Stimulated activated CD8-positive, alpha-beta memory T cell treated with anti-CD3 and anti-CD28 coated beads, Interleukin-15, amount 100 ng/mL, for 48 hours (primary cell): Measurements from ENCODE around the gene DIRAS3.
"Not testable (repeated sequence)": the region's sequence is repeated elsewhere in the genome, so short reads cannot be mapped to it uniquely, and the experiment has no call there.

Experiments
- DNase-seq, 2 donors: peaks; one replicate each; pipeline ENCODE4 v3.0.0-alpha.2; 2020; ENCODE audit warnings: low read depth in 2 of 2

Gene DIRAS3

DNA sequence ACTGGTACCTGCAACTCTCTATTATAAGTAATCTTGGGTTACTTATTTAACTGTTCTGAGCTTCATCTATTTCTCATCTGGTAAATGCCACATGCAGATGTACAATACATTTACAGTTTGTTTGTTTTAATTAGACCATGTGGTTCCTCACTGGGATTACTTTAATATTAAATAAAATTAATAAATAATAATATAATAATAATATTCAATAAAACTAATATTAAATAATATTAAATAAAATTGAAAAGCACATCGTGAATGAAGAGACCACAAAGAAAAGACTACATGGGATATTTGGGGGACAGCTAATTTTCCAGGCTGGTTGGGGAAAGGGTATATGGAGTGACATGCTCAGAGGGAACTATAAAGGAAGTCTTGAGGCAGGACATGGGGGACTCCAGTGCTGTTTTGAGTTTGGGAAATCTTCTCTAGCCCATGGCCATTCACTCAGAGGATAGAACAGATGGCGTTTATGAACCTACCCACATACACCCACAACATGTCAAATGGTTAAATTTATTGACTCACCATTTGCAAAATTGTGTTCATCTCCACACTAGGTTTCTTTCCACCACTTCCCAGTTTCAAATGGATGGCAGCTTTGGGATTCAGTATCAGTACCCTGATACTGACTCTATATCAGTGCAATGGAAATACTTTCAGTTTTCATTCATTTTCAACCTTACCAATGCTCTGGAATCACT, 25.6 kb downstream of the DIRAS3 start:
- DNase-seq = no peak

DNA sequence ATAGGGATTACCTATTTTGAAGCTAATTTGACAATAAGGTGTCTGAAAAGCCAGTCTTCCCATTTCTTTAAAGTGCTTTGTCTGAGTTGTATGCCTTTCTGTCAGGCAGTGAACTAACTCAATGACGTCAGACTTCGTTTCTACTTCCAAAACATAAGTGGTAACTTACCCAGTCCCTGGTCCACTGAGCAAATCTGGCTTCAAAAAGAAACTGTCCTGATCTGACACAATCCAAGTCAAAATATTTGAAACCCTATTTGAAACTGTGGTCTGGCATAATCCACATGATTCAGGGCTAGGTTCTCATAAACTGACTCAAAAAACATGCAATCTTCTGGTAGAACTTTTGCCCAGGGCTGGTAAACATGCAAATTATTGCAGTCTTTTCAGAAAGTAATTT, 34.0 kb downstream of the DIRAS3 start:
- no peak for DNase-seq

DNA sequence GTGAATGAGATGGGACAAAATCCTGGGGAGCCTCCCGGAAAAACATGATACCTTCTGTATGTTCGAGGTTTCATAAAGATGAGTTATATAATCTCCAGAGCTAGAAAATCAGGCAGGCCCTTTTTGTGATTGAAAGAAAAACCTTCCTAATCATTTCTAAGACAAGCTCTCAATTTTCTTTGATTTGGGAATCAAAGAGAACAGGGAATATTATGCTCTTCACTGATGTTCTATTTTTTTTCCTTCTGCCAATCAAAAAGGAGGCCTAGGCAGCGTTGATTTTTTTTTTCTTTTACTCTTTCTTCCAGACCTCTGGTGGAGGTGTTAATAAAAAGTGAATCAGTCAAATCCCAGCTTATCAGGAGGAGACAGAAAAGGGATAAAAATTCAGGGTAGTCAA, 34.5 kb downstream of the DIRAS3 start:
- no peak for DNase-seq

DNA sequence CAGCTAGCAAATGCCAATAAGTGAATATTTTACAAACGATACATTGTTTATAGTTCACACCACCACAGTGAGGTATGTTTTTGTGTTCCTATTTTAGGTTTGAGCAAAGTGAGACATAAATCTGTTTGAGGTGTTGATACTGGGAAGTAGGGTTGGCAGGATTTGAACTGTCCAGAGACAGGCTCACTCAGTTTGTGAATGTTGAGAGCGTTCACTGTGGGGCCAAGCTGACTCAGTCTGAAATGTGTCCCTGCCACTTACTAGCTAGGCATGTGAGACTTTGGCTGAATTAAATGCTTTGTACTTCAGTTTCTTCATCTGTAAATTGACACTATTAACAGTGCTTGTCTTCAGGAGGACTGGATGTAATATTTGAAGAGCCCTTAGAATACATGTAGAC, 35.1 kb downstream of the DIRAS3 start:
- DNase-seq = no peak

DNA sequence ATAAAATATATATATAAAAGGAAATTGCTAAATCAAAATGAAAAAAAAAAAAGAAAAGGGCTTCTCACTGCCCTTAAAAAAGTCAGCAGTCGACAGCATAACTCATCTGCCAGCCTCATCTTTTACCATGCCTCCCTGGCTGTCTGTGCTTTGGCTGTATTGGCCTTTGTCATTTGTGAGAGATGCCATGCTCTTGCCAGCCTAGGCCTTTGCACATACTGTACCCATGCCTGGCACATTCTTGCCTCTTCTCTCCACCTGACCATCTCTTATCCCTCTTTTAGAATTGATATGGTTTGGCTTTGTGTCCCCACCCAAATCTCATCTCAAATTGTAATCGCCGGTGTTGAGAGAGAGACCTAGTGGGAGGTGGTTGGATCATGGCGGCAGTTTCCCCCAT, 37.1 kb downstream of the DIRAS3 start:
- no peak for DNase-seq

DNA sequence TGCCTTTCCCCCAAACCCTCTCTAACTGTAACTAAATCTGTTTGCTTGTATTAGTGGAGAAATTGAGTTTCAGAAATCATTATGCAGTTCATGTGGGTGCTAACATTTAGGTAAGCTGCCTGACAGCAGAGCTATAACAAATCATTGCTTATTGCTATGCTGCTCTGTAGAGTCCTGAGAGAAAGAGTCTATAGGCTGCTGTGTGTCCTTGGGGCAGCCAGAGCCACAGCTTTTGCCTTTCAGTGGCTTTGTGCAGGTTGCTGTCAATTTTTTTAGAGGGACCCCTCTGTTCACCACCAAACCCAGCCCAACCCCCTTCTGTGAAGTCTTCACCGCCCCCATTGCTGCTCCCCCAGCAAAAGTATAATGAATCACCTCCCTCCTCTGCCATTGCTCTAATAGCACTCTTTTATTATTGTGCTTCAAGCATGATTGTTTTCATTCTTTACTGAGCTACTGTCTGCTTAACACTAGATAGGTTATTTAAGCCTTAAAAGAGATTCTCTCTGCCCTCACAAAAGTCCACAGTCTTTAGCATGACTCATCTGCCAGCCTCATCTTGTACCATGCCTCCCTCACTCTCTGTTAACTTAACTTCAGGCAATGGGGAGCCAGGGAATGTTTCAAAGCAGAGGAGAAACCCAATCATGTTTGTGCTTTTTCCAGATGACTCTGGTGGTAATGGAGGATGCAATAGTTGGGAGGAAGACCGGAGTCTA, 38.6 kb downstream of the DIRAS3 start:
- DNase-seq = no peak

DNA sequence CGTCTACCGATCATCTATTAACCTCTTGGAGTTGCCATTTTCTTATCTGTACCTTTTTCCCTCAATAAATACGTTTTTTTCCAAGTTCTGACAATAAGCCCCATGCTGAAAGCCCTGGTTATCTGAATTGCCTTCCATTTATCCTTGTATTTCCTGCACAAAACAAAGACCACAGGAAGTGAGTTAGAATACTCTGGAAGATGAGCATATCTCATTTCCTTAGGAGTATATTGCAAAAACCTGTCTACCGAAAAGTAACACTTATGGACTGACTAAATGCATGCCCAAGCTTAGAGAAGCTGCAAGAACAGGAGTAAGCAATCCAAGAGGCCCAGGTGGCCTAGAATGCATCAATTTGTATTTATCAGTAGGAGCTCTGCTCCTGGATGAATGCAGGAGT, 39.9 kb downstream of the DIRAS3 start:
- DNase-seq = no peak

DNA sequence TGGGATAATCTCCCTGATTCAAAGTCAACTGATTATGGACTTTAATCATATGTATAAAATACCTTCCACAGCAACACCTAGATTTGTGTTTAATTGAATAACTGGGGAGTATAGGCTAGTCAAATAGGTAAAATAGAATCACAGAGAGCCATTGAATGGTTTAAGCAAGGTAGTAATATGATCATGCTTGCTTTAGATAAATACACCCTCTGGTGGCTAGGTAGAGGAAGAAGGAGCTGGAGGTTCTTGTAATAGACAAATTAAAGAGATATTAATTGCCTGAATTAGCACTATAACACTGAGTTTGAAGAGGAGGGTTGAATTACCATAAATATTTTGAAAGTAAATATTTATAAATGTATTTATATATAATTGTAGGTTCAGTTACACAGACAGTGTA, 40.3 kb downstream of the DIRAS3 start:
- no peak for DNase-seq

DNA sequence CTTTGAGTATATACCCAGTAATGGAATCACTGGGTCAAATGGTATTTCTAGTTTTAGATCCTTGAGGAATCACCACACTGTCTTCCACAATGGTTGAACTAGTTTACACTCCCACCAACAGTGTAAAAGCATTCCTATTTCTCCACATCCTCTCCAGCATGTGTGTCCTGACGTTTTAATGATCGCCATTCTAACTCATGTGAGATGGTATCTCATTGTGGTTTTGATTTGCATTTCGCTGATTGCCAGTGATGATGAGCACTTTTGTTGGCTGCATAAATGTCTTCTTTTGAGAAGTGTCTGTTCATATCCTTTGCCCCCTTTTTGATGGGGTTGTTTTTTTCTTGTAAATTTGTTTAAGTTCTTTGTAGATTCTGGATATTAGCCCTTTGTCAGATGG, 46.8 kb downstream of the DIRAS3 start:
- DNase-seq = not testable (repeated sequence)

DNA sequence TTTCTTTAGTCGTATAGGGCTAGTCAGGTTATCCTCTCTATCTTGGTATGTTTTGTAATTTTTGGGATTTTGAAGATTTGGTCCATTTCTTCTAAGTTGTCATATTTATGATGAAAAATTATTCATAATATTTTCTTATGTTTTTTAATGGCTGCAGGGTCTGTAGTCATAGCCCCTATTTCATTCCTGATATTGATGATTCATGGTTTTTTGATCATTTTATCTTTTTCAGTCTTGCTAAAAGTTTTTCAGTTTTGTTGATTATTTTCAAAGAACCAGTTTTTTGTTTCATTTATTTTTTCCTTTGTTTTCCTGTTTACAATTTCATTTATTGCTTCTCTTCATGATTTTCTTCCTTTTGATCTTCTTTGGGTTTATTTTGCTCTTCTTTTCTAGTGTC, 50.2 kb downstream of the DIRAS3 start:
- no peak for DNase-seq

DNA sequence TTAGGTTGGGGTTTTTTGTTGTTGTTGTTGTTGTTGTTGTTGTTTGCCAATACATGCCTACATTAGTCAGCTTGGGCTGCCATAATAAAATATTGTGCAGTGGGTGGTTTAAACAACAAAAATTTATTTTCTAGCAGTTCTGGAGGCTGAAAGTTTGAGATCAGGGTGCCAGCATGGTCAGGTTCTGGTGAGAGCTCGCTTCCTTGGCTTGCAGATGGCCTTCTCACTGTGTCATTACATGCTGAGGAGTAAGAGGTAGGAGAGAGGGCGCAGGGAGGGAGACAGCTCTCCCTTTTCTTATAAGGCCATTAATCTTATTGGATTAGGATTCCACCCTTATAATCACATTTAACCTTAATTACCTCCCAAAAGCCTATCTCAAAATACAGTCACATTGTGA, 52.7 kb downstream of the DIRAS3 start:
- DNase-seq = no peak
